Measurements from ENCODE around the gene TOGARAM1.

Gene TOGARAM1

DNA sequence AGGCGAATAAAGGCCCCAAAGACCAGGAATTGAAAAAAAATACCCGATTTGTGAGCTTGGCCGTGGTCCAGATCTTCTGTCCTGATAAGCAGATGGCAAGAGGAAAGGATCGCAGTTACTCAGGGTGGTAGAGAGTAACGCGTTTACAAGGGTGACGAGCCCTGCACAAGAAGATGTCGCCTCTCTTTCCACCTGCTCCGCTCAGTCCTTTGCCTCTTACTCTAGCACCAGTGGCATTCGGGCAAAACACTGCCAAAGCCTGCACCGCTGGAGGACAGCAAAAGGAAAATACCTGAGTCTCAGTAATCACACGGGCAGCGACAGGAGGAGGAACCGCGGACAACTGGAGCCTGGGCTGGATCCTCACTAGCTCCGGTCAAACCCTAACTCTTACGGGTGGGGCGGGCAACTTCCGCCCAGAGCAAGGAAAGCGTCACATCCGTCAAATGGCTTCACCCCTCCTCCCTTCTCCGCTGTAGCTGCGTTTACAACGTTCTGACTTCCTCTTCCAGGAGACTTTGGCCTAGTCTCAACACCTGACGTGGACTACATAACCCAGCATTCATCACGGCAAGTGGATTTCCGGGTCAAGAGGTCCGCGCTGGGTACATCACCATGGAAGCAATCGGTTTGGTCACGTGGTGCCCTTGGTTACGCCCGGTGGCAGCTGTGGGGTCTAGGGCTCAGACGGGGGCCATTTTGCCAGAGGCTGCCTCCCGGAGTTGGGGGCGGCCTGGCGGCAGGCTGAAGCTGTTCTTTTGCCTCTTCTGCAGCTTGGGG, at the start of gene TOGARAM1, which contains the start of gene KLHL28:
TOGARAM1 (plus strand) TSS at position 637 of the 780 bp plus-strand sequence. CDS start 232 bp downstream, outside the sequence.
KLHL28 (minus strand) TSS at position 394 of the 780 bp plus-strand sequence. CDS start 16,019 bp downstream, outside the sequence.
- DNase-seq, result peak; percentile 99

DNA sequence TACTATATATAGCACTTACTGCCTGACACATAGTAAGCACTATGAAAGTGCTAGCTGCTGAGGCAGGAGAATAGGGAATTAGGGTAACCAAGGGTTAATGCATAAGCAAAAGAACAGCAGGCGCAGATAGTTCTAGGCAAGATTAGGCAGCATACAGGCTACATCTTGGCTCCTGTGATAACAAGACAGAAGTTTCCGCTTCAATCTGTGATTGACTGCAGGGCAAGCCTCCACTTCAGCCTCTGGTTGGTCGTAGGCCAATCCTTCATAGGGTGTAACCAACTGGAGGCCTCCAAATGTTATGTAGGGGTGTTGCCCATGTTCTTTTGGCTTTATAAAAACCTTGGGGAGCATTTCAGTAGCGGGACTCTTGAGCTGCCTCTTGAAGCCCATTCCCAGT, 47.1 kb upstream of the TOGARAM1 start:
- DNase-seq, result no peak

- no peak for DNase-seq
These were observed 33.2 kb upstream of the TOGARAM1 start for GRCh38 chr14:44928793-44929192.

- no peak for DNase-seq
These were observed 26.8 kb upstream of the TOGARAM1 start for GRCh38 chr14:44935155-44935554.

DNA sequence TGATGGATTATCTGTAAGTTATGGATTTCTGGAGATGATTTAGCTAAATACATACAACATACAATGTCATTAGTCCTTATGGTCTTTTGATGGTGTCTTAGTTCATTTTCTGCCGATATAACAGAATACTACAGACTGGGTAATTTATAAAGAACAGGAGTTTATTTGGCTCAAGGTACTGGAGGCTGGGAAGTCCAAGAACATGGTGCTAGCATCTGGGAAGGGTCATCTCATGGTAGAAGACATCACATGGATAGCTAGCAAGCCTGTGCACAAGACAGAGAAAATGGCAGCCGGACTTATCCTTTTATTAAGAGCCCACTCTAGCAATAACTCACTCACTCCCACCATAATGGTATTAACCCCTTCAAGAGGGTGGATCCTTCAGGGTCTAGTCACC, 24.4 kb upstream of the TOGARAM1 start:
- no peak for DNase-seq

DNA sequence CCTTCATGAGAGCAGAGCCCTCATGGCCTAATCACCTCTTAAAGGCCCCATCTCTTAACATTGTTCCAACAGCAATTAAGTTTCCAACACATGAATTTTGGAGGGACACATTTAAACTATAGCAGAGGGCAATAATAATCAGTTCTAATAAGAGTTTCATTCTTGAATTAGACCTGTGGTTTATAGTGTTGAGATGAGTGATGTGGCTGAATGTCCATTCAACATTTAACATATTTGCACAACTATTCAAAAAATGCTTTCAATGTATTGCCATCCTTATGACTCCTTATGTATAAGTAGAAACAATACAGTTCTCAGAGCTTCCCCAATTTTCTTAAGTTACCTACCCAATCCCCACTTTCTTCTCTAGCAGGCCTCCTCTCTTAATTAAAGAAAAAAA, 21.8 kb upstream of the TOGARAM1 start:
- DNase-seq, result no peak

- no peak for DNase-seq
These were observed 21.0 kb upstream of the TOGARAM1 start for GRCh38 chr14:44940944-44941343.

DNA sequence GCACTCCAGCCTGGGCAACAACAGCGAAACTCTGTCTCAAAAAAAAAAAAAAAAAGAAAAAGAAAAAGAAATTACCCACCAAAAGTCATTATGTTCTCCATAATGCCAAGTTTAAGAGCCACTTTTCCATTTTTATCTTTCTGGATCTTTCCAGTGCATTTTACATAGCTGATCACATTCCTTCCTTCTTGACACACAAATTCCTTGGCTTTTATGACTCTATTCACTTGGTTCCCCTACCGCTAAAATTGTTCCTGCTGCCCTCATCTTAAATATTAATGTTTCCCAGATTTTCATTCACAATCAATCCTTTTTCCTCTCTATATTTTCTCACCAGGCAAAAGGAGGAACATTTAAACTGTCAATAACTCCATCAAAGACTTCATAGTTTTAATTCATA, 20.4 kb upstream of the TOGARAM1 start:
- DNase-seq, result no peak

GRCh38 chr14:44942436-44942835, 19.6 kb upstream of the TOGARAM1 start:
- no peak for DNase-seq

GRCh38 chr14:44944107-44944506, 17.9 kb upstream of the TOGARAM1 start:
- DNase-seq, result no peak

- no peak for DNase-seq
These were observed 16.7 kb upstream of the TOGARAM1 start for GRCh38 chr14:44945264-44945663.

- DNase-seq, result no peak
These were observed 10.9 kb upstream of the TOGARAM1 start for GRCh38 chr14:44951051-44951450.

GRCh38 chr14:44952391-44953110, 9.4 kb upstream of the TOGARAM1 start:
- DNase-seq, result no peak

DNA sequence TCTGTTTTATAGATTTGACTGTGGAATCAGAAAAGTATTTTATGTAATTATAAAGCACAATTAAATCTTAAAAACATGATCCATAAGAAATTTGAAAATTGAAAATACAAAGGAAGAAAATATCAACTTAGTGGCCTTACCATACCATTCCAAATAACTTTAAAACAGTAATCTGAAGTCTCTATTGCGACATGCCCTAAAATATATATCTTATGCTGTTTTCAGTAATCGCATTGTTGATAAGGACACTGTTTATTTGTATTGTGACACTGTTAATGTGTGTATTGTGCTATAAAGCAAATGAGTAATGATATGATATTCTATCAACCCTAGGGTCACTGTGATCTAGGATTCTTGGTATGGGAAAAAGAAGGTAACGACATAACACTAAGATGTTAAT, 7.2 kb upstream of the TOGARAM1 start:
- no peak for DNase-seq

DNA sequence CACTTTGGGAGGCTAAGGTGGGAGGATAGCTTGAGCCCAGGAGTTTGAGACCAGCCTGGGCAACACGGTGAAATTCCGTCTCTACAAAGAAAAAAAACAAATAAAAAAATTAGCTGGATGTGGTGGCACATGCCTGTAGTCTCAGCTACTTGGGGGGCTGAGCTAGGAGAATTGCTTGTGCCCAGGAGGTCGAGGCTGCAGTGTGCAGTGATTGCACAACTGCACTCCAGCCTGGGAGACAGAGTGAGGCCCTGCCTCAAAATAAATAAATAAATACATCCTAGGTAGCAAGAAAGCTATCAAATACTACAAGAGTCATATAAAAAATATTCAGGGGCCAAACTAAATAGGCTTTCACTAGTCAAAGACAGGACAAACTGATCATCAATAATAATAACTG, 6.5 kb upstream of the TOGARAM1 start:
- DNase-seq, result no peak

DNA sequence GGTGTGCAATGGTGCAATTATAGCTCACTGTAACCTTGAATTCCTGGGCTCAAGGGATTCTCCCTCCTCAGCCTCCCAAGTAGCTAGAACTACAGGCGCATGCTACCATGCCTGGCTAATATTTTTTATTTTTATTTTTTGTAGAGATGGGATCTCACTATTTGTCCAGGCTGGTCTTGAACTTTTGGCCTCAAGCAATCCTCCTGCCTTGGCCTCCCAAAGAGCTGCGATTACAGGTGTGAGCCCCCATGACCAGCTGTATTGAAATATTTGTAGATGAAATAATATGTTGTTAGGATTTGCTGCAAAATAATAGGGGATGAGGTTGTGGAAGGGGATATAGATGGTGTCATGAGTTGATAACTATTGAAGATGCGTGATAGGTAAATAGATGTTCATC, 5.1 kb upstream of the TOGARAM1 start:
- no peak for DNase-seq

DNA sequence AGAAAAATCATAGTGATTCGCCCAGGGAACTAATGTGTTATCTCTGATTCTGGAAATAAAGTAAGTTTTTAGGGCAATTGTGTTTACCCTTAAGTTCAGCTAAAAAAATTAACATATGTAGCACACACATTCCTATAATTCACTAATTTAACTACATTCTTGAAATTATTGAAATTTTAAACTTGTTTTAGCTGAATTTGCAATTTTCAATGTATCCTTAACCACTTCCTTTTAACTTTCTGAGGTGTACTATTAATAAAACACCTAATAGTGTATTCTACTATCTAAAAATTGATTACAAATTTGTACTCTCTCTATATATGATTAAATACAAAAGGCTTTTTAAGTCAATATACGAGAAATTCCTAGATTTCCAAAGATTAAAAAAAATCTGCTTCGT, 2.5 kb upstream of the TOGARAM1 start:
- no peak for DNase-seq

GRCh38 chr14:44960146-44960545, 1.8 kb upstream of the TOGARAM1 start:
- DNase-seq, result no peak

GRCh38 chr14:44960646-44961045, 1.3 kb upstream of the TOGARAM1 start:
- DNase-seq, result no peak

DNA sequence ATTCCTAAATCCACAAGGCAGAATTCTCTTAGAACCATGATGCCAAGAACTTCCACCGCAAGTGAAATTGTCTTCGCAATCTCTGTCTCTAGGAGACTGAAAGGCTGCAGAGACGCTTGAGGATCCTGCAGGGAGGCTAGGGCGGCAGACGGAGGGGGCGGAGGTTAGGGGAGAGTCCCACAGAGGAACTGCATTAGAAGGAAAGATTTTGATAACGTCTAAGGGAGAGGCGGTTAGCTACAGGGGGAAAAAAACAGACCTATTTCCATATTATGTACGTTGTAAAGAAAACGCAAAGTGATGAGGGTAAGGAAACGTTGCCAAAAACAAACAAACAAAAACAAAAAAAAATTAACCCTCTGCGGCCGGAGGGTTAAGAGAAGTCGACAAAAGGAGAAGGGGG, 838 bp upstream of the TOGARAM1 start:
- peak; percentile 73 for DNase-seq

DNA sequence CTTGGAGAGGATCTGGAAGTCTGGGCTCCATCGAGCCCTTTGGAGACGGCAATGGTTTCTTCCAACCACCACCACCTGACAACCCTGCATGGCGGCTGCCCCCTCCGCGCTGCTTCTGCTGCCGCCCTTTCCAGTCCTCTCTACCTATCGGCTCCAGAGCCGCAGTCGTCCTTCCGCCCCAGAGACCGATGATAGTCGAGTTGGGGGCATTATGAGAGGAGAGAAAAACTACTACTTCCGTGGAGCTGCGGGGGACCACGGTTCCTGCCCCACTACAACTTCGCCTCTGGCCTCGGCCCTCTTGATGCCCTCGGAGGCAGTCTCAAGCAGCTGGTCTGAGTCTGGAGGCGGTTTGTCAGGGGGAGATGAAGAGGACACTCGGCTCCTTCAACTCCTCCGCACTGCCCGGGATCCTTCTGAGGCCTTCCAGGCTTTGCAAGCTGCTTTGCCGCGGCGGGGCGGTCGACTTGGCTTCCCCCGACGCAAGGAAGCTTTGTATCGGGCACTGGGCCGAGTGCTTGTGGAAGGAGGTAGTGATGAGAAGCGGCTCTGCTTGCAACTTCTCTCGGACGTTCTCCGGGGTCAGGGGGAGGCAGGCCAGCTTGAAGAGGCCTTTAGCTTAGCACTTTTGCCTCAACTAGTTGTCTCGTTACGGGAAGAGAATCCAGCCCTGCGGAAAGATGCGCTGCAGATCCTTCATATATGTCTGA, 499 bp downstream of the TOGARAM1 start:
- DNase-seq, result peak; percentile 84

- no peak for DNase-seq
These were observed 1.1 kb downstream of the TOGARAM1 start for GRCh38 chr14:44963044-44963528.

- DNase-seq, result peak; percentile 31
These were observed 1.9 kb downstream of the TOGARAM1 start for GRCh38 chr14:44963775-44964380.

Measured in DMS 273 treated with DMSO at 0.1 percent for 48 hours (cell line).